ENCODE measurements around the gene MDM2. TPM values are rescaled to one million over a fixed set of nuclear protein-coding genes. Genes with fewer than 3 reads are reported as not detected.

Gene MDM2
- total RNA-seq, 2 experiments from 2014 or later: 143 to 318 TPM

- Histone ChIP-seq H3K27ac (ENCODE audit: low read depth, low read length, poor library complexity, severe bottlenecking) (peak overlapping the region; percentile 100), H2AFZ (ENCODE audit: low read length) (peak overlapping the region; percentile 76), H3K79me2 (ENCODE audit: insufficient read depth, low read depth, low read length) (peaks cover 19% of the 10 kb centered on the region), H3K4me3 (ENCODE audit: low read depth, low read length, poor library complexity, severe bottlenecking) (no peak overlapping the region), H3K4me2 (ENCODE audit: low read length) (peak overlapping the region; percentile 71), H3K9me3 (ENCODE audit: low read length) (no peaks in the 10 kb centered on the region; the same call in 1 of the 2 replicates), H3K36me3 (ENCODE audit: insufficient read depth, low read length) (peaks cover 17% of the 10 kb centered on the region), H4K20me1 (ENCODE audit: insufficient read depth, low read length) (peaks cover 6% of the 10 kb centered on the region; the same call in 1 of the 2 replicates), H3K9me2 (ENCODE audit: insufficient read depth, low read length) (no peaks in the 10 kb centered on the region), H3K4me1 (ENCODE audit: insufficient read depth, low read length, poor library complexity, severe bottlenecking) (peaks cover 59% of the 10 kb centered on the region)
- intact Hi-C loops (cut with micrococcal nuclease; ENCODE audit: unreplicated experiment): loop anchor here (5.0 kb wide), 1 partner anchor 118 kb away; the partner anchor contains the start of gene NUP107
- TF ChIP-seq CTCF (conservative IDR thresholded peaks at IDR 0.05; ENCODE audit: low read length) (no peak), EZH2phosphoT487 (IDR thresholded peaks at IDR 0.05; ENCODE audit: borderline replicate concordance, low read depth, low read length) (no peak)
- POLR2A ChIA-PET: interaction anchor here (0.6 to 1.0 kb wide), 5 partner anchors 11 to 581 kb away, joined by 3 to 7 read pairs (median 3); no protein-coding TSS in a partner anchor
- DNase-seq (ENCODE audit: low spot score): no peak
- no TSS peak for BruUV-seq (replicated peaks)
- CTCF ChIA-PET (ENCODE audit: unreplicated experiment): no interaction called here
Measured at GRCh38 chr12:68804657-68805591, 3.1 kb upstream of the MDM2 start.

- ChIA-PET CTCF (ENCODE audit: unreplicated experiment) (no interaction called here), POLR2A (interaction anchor here (0.6 to 1.0 kb wide), 3 partner anchors 13 to 77 kb away, joined by 3 read pairs; no protein-coding TSS in a partner anchor)
- no peak for DNase-seq (ENCODE audit: low spot score)
- Histone ChIP-seq H3K9me3 (ENCODE audit: low read length) (no peaks in the 10 kb centered on the region; the same call in 1 of the 2 replicates), H2AFZ (ENCODE audit: low read length) (peak overlapping the region; percentile 76; the same call in 1 of the 2 replicates), H3K27ac (ENCODE audit: low read depth, low read length, poor library complexity, severe bottlenecking) (peak overlapping the region; percentile 100), H3K9me2 (ENCODE audit: insufficient read depth, low read length) (no peaks in the 10 kb centered on the region), H3K4me2 (ENCODE audit: low read length) (peak overlapping the region; percentile 71), H3K4me3 (ENCODE audit: low read depth, low read length, poor library complexity, severe bottlenecking) (no peak overlapping the region), H3K4me1 (ENCODE audit: insufficient read depth, low read length, poor library complexity, severe bottlenecking) (peaks cover 62% of the 10 kb centered on the region), H4K20me1 (ENCODE audit: insufficient read depth, low read length) (peaks cover 6% of the 10 kb centered on the region; the same call in 1 of the 2 replicates), H3K79me2 (ENCODE audit: insufficient read depth, low read depth, low read length) (peaks cover 27% of the 10 kb centered on the region), H3K36me3 (ENCODE audit: insufficient read depth, low read length) (peaks cover 24% of the 10 kb centered on the region)
- no TSS peak for BruUV-seq (replicated peaks)
- intact Hi-C loops (cut with micrococcal nuclease; ENCODE audit: unreplicated experiment): loop anchor here (5.0 kb wide), 1 partner anchor 118 kb away; the partner anchor contains the start of gene NUP107
- TF ChIP-seq EZH2phosphoT487 (IDR thresholded peaks at IDR 0.05; ENCODE audit: borderline replicate concordance, low read depth, low read length): no peak
- no peak for TF ChIP-seq CTCF (conservative IDR thresholded peaks at IDR 0.05; ENCODE audit: low read length)
Measured at GRCh38 chr12:68805592-68806120, 2.3 kb upstream of the MDM2 start.

Measured in OCI-LY7 (cell line).